HG03039 (cell line): ENCODE data around the gene PTPRE.

ENCODE experiments used
- ATAC-seq: cut with Tn5 transposase; IDR thresholded peaks from one replicate; pipeline ENCODE4 v1.9.1; 2021; ENCODE audit warnings: mild to moderate bottlenecking, moderate library complexity; ENCODE audit not compliant: unreplicated experiment

Gene PTPRE

DNA sequence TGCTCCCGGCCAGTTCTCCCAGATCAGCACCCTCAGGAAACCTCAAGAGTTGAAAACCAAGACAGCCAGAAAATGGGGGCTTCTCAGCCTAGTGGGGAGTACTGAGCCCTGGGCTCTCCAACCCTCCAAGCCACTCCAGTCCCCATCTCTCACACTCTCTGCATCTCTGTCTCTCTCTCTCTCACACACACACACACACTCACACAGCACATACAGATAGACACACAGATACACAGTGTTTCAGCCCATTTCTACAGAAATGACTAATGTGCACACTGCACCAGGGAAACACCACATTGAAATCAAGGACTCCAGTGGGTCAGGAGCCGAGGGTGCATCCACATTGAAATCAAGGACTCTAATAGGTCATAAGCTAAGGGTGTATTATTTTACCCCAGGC, 111.8 kb downstream of the PTPRE start:
- no peak for ATAC-seq

DNA sequence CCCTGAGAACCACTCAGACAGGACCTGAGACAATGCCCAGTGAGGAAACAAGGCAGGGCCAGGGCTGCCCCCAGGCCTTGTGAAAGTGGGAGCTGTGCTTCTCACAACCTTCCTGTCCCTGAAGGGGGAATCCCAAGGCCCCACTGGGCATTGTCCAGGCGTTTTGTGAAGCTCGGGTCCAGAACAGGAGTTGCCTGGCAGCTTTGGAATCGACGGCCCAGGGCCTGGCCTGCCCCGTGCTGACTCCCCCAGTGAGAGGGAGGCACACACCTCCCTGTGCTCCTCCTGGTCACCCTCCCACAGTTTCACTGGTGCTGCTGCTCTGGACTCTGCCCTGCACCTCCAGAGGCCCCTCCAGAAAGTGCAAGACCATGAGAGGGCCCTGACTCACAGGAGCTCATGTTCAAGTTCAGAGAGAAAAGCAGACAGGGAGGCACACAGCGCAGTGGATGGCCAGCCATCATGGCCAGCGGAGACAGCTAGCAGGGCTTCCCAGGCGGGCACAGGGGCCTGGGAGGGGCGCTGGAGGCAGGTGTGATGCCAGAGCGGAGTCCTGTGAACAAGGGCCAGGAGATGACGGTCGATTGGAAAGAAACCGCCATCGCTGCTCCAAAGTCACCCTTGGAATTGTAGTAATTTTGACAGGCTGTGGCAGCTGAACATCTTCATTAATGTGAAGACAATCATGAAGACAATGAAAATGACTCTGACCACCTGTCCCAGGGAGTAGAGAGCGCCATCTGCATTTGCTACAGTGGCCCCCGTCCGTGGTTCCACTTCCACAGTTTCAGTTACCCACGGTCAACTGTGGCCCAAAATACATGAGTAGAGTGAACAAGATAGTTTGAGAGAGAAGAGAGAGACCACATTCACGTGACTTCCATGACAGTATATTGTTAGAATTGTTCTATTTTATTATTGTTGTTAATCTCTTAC, 115.6 kb downstream of the PTPRE start:
- no peak for ATAC-seq

- ATAC-seq = no peak
These were observed 117.5 kb downstream of the PTPRE start for GRCh38 chr10:128024426-128024825.

GRCh38 chr10:128025437-128025836, 118.5 kb downstream of the PTPRE start:
- no peak for ATAC-seq

DNA sequence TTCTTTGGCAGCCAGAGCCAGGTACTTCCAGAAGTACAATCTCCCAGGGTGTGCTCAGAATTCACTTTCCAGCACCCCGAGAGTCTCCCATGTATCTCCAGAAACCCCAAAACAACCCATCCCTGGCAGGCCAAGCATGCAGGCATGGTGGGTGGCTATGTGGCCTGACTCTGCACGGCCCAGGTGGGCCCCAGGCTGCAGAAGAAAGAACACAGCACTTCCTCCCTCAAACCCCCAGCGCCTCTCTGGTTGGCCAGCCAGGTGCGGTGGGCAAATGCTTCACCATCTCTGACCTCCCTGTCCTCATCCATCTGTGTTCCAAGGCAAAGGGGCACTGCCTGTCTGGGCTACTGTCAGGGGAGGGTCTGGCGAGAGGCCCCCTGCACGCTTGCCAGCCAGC, 119.0 kb downstream of the PTPRE start:
- ATAC-seq = no peak

GRCh38 chr10:128026615-128027300, 119.9 kb downstream of the PTPRE start:
- no peak for ATAC-seq

DNA sequence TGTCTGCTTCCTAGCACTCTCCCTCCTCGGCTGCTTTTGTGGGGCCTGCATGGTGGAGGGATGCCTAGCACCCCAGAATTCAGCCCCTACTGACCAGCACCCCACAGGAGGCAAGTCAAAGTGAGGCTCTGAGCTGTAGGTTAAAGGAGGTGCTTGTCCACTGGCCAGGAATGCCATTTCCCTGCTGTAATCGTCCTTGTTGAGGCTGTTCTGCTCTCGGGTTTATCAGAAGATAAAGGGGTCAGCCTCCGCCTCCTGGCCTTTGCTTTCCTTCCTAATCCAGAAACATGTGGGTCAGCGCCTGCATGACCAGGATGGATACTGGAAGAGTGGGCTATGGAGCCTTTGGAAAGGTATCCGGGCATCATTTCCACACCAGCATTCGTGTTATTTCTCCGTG, 120.4 kb downstream of the PTPRE start:
- ATAC-seq = no peak

- no peak for ATAC-seq
These were observed 121.1 kb downstream of the PTPRE start for GRCh38 chr10:128027822-128028507.

DNA sequence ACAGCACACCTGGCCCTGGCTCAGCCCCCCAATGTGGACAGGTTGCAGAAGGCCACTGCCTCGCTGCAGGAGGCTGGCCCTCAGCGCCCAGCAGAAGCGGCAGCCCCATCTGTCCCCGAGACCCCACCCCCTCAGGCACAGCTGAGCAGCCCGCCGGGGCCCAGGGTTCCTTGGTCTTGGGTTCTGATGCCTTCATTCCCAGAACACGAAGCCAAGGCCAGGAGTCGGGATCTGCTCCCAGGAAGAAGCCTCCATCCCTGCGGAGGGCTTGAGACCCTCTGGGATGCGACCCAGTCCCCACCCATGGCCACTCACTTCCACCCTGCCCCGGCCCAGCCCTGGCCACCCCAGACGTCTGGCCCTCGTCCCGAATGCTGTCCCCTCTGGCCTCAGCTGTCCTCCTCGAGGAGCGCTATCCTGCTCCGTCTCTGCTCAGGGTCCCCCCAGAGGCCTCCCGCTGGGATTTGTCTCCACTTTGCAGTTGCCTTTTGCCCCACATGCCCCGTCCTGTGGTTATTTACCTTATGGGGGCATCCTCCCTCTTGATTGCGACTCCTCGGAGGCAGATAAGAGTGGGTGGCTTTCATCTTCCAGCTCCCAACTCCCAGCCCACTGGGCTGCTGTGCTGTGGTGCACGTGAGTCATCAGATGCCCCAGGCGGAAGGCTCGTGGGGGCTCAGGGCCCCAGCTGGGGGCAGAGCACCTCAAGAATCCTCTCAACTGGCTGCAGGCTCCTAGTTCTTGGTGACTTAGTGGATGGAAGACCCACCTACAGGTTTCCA, 121.8 kb downstream of the PTPRE start:
- no peak for ATAC-seq

DNA sequence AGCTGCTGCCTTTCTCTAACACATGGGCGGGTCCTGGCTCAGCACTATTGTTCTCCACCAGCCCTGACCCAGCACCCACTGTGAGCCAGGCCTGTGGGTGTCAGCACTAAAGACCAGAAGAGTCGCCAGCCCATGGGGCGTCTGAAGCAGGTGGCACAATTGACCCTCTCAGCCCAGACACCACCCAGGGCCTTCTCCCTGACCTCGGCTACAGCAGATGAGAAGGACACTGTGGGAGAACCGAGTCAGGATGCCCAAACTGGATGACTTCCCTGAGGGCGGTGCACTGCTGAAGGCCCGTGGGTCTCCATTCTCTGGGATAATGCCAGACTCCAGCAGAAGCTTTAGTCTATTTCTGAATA, 122.4 kb downstream of the PTPRE start:
- no peak for ATAC-seq

GRCh38 chr10:128029731-128030369, 122.9 kb downstream of the PTPRE start:
- ATAC-seq = no peak

DNA sequence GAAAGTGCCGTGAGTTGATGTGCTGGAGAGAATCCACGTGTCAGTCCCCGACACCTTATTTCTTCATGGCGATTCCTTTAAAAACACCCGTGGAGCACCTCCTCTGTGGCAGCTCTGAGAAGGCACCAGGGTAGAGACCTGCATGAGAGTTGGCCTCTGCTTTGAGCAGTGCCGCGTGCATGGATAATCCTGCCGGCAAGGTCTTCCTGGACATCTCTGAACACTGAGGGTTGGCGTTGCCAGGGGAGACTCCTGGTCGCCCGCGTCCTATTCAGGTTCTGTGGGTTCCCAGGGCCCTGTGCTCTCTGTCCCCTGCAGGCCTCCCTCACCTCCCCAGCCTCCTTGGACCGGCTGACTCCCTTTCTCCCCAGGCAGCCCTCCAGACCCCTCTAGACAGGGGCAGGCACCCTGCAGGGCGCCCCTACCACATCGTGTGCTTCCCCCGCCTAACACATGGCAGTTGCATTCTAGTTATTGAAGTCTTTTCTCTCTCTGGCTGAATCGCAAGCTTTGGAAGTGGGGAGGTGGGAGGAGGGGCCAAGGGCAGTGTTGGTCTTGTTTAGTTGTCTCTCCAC, 123.7 kb downstream of the PTPRE start:
- ATAC-seq = no peak

- no peak for ATAC-seq
These were observed 124.3 kb downstream of the PTPRE start for GRCh38 chr10:128031216-128031615.

- ATAC-seq = no peak
These were observed 125.6 kb downstream of the PTPRE start for GRCh38 chr10:128032466-128032865.

- ATAC-seq = no peak
These were observed 128.7 kb downstream of the PTPRE start for GRCh38 chr10:128035557-128035973.

GRCh38 chr10:128036011-128036615, 129.2 kb downstream of the PTPRE start:
- no peak for ATAC-seq

DNA sequence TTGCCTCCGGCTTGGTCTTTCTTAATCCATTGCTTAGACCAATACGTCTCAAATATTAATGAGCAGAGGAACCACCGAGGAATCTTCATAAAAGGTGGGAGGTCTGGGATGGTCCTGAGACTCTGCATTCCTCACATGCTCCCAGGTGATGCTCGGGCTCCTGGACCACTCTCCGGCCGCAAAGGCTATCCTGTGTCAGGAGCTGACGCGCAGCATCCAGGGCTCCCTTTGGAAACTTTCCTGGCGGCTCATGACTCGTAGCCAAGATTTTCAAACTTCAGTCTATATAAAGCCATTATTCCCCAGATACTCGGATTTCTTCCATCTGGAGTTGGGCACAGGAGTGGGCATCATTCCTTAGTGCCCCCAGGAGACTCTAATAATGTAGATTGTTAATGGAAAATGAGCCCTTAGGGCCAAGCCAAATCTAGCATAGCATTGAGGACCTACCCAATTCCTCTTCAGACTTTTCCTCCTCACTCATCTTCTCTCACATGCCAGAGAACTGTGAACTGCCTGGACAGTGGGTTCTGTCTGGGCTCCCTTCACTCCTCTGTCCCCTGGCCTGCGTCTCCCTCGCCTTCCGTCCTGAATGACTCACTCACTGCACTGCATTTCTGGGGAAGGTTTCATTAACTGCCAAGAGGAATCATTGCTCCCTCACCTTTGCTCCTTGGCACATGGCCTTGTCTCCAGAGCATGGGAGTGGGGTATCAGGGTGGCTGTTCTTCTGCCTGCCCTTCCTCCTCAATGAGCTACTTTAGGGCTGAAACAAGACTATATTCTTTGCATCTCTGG, 130.0 kb downstream of the PTPRE start:
- no peak for ATAC-seq

DNA sequence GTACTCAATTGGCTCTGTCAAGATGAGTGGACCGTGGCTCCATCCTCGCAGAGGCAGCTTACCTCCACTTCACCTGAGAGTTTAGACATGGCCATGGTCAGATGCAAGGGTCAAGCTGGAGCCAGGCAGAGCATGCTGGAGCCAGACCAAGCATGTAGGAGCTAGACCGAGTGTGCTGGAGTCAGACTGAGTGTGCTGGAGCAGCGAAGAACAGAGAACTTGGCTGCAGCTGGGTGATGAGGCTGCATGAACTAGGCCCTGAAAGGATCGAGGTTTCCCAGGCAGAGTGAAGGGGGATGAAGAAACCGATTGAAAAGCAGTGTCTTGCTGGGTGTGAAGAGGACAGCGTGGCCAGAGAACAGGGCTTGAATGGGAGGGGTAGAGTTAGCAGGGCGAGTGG, 133.2 kb downstream of the PTPRE start:
- no peak for ATAC-seq

GRCh38 chr10:128040681-128041080, 133.8 kb downstream of the PTPRE start:
- ATAC-seq = no peak
